Activated naive CD8-positive, alpha-beta T cell treated with anti-CD3 and anti-CD28 coated beads for 36 hours (primary cell): ENCODE results near the gene DPP10. TPM values are rescaled to one million over a fixed set of nuclear protein-coding genes. Genes with fewer than 3 reads are reported as not detected.

ENCODE experiments used
- DNase-seq: peaks from one replicate; pipeline ENCODE4 v3.0.0; 2021
- H3K27ac Mint-ChIP-seq: one replicate; pipeline ENCODE4 v1.8.0; 2022; ENCODE audit warnings: mild to moderate bottlenecking, moderate library complexity, mixed read lengths
- H3K27me3 Mint-ChIP-seq: one replicate; pipeline ENCODE4 v1.8.0; 2022; ENCODE audit warnings: mild to moderate bottlenecking, mixed read lengths
- H3K36me3 Mint-ChIP-seq: one replicate; pipeline ENCODE4 v1.8.0; 2021; ENCODE audit warnings: mild to moderate bottlenecking, mixed read lengths
- H3K4me1 Mint-ChIP-seq: one replicate; pipeline ENCODE4 v1.8.0; 2021; ENCODE audit warnings: mixed read lengths
- H3K4me3 Mint-ChIP-seq: one replicate; pipeline ENCODE4 v1.8.0; 2022; ENCODE audit warnings: mild to moderate bottlenecking, moderate library complexity, mixed read lengths
- H3K9me3 Mint-ChIP-seq: one replicate; pipeline ENCODE4 v1.8.0; 2022; ENCODE audit warnings: mixed read lengths
- total RNA-seq, 2 experiments: library from RNA; stranded (reverse); gene quantifications; one replicate each; pipeline ENCODE4 v1.2.3, GENCODE V29; 2021

The DPP10 gene
- total RNA-seq, 2 experiments from 2014 or later = not detected

GRCh38 chr2:115560666-115561065 lies 1118.2 kb downstream of the DPP10 start:
- no peak for DNase-seq
- Mint-ChIP-seq H3K36me3 (no peaks in the 10 kb centered on the region), H3K27ac (no peak overlapping the region), H3K9me3 (peaks cover 3% of the 10 kb centered on the region), H3K27me3 (no peaks in the 10 kb centered on the region), H3K4me1 (no peaks in the 10 kb centered on the region), H3K4me3 (no peak overlapping the region)

DNA sequence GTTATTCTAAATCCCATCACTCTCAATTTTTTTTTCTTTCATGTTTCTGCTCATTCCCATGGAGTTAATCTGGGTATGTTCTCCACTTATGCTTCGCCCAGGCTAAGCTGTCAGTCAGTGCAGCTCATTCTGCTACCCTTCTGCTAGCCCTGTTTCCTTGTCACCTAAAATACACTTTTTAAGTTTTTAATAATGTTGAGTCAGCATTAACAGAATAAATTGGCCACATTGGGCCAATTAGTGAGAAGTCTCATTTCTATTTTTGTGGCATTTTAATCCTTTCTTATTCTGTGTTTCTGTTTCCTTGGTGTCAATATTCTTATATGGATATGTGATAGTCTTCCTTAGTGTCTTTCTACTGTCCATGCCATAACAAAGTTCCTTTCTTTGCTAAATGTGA lies 1126.2 kb downstream of the DPP10 start:
- no peaks in the 10 kb centered on the region for H3K4me1 Mint-ChIP-seq
- H3K27ac Mint-ChIP-seq = no peak overlapping the region
- H3K36me3 Mint-ChIP-seq = no peaks in the 10 kb centered on the region
- no peak for DNase-seq
- H3K4me3 Mint-ChIP-seq = no peak overlapping the region
- no peaks in the 10 kb centered on the region for H3K27me3 Mint-ChIP-seq
- peaks cover 13% of the 10 kb centered on the region for H3K9me3 Mint-ChIP-seq

GRCh38 chr2:115569547-115569946 lies 1127.1 kb downstream of the DPP10 start:
- Mint-ChIP-seq H3K4me1 (no peaks in the 10 kb centered on the region), H3K27me3 (no peaks in the 10 kb centered on the region), H3K4me3 (no peak overlapping the region), H3K27ac (no peak overlapping the region), H3K9me3 (peaks cover 20% of the 10 kb centered on the region), H3K36me3 (no peaks in the 10 kb centered on the region)
- DNase-seq = no peak

DNA sequence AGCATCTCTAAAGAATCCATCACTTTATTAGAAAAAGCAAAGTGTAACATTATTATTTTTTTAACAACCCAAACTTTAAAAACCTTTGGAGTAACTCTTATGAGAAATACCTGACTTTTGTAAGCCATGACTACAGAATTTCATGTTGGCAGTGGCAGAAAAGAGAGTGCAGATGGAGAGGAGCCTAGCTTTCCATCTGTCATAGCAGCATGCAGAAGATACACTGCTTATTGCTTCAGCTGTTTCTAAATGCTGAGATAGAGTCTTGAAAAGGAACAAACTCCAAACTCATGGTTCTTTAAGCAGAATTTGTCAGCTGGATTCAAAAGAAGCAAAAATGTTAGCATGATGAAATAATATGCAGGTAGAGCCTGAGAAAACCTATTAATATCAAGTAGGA lies 1130.3 kb downstream of the DPP10 start:
- Mint-ChIP-seq H3K27me3 (no peaks in the 10 kb centered on the region), H3K9me3 (peaks cover 17% of the 10 kb centered on the region), H3K27ac (no peak overlapping the region), H3K4me1 (no peaks in the 10 kb centered on the region), H3K36me3 (no peaks in the 10 kb centered on the region), H3K4me3 (no peak overlapping the region)
- no peak for DNase-seq

- H3K36me3 Mint-ChIP-seq = no peaks in the 10 kb centered on the region
These were observed 1131.3 kb downstream of the DPP10 start for GRCh38 chr2:115573756-115574155.

DNA sequence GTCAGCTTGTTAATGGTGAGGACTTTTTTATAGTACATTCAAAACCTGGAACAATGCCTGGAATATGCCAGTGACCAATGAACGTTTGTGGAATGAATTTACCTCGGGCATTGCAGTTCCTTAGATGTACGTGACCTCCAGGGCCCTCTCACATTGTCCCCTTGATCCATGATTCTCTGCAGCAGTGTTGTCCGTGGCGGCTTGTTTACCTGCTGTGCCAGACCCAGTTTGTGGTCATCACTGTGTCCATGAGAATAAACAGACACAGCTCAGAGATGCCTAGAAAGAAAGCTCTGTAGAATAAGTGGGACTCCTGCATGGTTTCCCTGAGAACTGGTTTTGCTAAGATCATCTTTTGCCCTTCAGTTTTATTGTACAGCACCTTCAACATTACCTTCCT lies 1132.2 kb downstream of the DPP10 start:
- no peak for DNase-seq
- no peaks in the 10 kb centered on the region for H3K4me1 Mint-ChIP-seq
- no peaks in the 10 kb centered on the region for H3K36me3 Mint-ChIP-seq

More at GRCh38 chr2:115573756-115574155, 1131.3 kb downstream of the DPP10 start:
- H3K4me3 Mint-ChIP-seq = no peak overlapping the region
- H3K4me1 Mint-ChIP-seq = no peaks in the 10 kb centered on the region
- no peaks in the 10 kb centered on the region for H3K27me3 Mint-ChIP-seq
- H3K9me3 Mint-ChIP-seq = peaks cover 14% of the 10 kb centered on the region
- H3K27ac Mint-ChIP-seq = no peak overlapping the region
- no peak for DNase-seq

GRCh38 chr2:115580784-115581183 lies 1138.3 kb downstream of the DPP10 start:
- H3K36me3 Mint-ChIP-seq = no peaks in the 10 kb centered on the region
- no peak overlapping the region for H3K4me3 Mint-ChIP-seq
- no peak overlapping the region for H3K27ac Mint-ChIP-seq
- no peak for DNase-seq
- H3K27me3 Mint-ChIP-seq = no peaks in the 10 kb centered on the region
- peaks cover 8% of the 10 kb centered on the region for H3K9me3 Mint-ChIP-seq
- no peaks in the 10 kb centered on the region for H3K4me1 Mint-ChIP-seq

More for the DNA sequence above, 1132.2 kb downstream of the DPP10 start:
- Mint-ChIP-seq H3K4me3 (no peak overlapping the region), H3K9me3 (peaks cover 11% of the 10 kb centered on the region), H3K27me3 (no peaks in the 10 kb centered on the region), H3K27ac (no peak overlapping the region)

- Mint-ChIP-seq H3K9me3 (peaks cover 12% of the 10 kb centered on the region), H3K27me3 (no peaks in the 10 kb centered on the region), H3K36me3 (no peaks in the 10 kb centered on the region), H3K27ac (no peak overlapping the region), H3K4me3 (no peak overlapping the region), H3K4me1 (no peaks in the 10 kb centered on the region)
- no peak for DNase-seq
These were observed 1142.1 kb downstream of the DPP10 start for GRCh38 chr2:115584507-115584906.

DNA sequence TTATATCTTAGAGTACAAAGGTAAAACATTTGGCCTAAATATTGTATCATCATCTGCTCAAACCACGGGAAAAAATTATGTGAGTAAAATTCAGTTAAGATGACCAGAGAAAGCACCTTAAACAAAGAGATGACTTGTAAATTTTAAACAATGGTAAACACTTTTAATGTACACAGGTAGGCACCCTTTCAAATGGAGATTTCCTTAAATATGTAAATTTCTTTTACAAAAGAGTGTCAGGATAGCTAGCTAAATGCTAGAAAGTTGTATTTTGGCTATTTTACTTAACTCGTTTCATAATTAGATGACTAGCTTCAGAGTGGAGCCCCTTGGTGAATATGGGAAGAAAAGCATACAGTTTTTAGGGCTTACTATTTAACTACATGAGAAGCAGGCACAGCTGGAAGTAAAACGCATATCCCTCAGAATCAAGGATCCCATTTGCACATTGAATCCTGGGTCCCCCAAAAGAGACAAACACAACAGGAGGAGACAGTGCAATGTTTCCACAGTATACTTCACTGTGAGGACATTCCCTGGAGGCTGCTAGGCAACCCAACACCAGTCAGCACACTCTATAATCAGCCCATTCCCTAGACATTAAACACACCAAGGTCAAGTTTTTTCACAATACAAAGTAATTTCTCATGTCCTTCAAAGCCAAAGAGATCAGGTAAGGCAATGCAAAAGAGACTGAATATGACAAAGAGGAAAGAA lies 1154.4 kb downstream of the DPP10 start:
- no peaks in the 10 kb centered on the region for H3K27me3 Mint-ChIP-seq
- peaks cover 12% of the 10 kb centered on the region for H3K9me3 Mint-ChIP-seq
- no peak overlapping the region for H3K4me3 Mint-ChIP-seq
- H3K36me3 Mint-ChIP-seq = no peaks in the 10 kb centered on the region
- no peak for DNase-seq
- no peak overlapping the region for H3K27ac Mint-ChIP-seq
- H3K4me1 Mint-ChIP-seq = no peaks in the 10 kb centered on the region

- no peak for DNase-seq
- Mint-ChIP-seq H3K4me3 (no peak overlapping the region), H3K4me1 (no peaks in the 10 kb centered on the region), H3K27ac (no peak overlapping the region), H3K36me3 (no peaks in the 10 kb centered on the region), H3K27me3 (no peaks in the 10 kb centered on the region), H3K9me3 (peaks cover 3% of the 10 kb centered on the region)
These were observed 1160.8 kb downstream of the DPP10 start for GRCh38 chr2:115603285-115603684.

GRCh38 chr2:115606350-115606749 lies 1163.9 kb downstream of the DPP10 start:
- Mint-ChIP-seq H3K4me3 (no peak overlapping the region), H3K27me3 (no peaks in the 10 kb centered on the region), H3K9me3 (peaks cover 2% of the 10 kb centered on the region), H3K27ac (no peak overlapping the region), H3K4me1 (no peaks in the 10 kb centered on the region), H3K36me3 (no peaks in the 10 kb centered on the region)
- DNase-seq = no peak

DNA sequence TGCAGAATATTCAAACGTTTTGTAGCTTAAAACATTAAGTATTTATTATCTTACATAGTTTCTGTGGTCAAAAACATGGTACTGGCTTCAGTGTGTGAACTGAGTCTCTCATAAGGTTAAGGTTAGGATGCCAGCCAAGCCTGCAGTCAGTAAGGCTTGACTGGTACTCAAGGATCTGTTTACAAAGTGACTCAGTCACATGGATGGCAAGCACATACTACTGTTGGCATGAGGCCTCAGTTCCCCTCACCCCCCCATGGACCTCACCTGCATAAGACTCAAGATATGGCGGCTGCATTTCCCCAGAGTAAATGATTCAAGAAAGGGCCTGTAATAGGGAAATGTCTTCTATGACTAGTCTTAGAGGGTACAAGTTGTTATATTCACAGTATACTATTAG lies 1167.5 kb downstream of the DPP10 start:
- no peak overlapping the region for H3K4me3 Mint-ChIP-seq
- H3K27ac Mint-ChIP-seq = no peak overlapping the region
- DNase-seq = no peak
- no peaks in the 10 kb centered on the region for H3K4me1 Mint-ChIP-seq
- no peaks in the 10 kb centered on the region for H3K36me3 Mint-ChIP-seq
- H3K9me3 Mint-ChIP-seq = peaks cover 3% of the 10 kb centered on the region
- H3K27me3 Mint-ChIP-seq = no peaks in the 10 kb centered on the region

DNA sequence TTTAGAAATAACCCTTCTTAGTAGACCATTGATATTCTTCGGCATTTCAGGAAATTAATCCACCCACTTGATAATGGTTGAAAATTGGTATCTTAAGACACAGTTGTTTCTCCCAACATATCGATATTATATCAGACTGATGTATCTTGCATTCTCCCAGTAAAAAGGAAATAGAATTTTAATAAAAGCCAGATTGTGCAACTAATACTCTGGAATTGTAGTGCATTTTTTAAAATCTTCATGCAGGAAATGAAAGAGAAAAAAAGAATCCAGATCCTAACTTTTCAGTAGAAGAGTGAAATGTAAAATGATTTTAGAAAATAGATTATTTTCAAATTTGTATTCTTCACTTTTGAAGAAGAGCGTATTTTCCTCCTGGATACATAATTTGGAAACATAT lies 1168.4 kb downstream of the DPP10 start:
- peaks cover 3% of the 10 kb centered on the region for H3K9me3 Mint-ChIP-seq
- H3K27me3 Mint-ChIP-seq = no peaks in the 10 kb centered on the region
- H3K27ac Mint-ChIP-seq = no peak overlapping the region
- H3K4me1 Mint-ChIP-seq = no peaks in the 10 kb centered on the region
- no peak overlapping the region for H3K4me3 Mint-ChIP-seq
- no peaks in the 10 kb centered on the region for H3K36me3 Mint-ChIP-seq
- DNase-seq = no peak

DNA sequence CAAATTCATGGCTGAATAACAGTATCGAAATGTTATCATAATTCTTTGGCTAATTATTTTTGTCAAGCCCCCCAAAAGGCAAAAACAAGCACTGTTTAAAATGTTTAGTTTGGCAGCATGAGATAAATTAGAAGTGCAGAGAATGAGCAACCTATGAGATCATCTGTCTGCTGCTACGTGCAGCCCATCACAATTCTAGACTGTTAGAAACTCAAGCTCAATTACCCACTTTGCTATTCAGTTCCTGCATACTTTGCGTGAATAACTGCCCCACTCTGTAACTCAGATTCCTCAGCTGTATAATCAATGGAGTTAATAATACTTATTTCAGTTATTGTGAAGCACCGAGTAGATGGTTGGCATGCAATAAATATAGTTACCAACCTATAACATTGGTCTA lies 1181.9 kb downstream of the DPP10 start:
- Mint-ChIP-seq H3K27me3 (no peaks in the 10 kb centered on the region), H3K4me1 (no peaks in the 10 kb centered on the region), H3K36me3 (no peaks in the 10 kb centered on the region), H3K4me3 (no peak overlapping the region), H3K27ac (no peak overlapping the region), H3K9me3 (peaks cover 13% of the 10 kb centered on the region)
- DNase-seq = no peak

GRCh38 chr2:115634578-115634977 lies 1192.1 kb downstream of the DPP10 start:
- Mint-ChIP-seq H3K27ac (no peak overlapping the region), H3K9me3 (peaks cover 21% of the 10 kb centered on the region), H3K4me1 (no peaks in the 10 kb centered on the region), H3K36me3 (no peaks in the 10 kb centered on the region), H3K27me3 (no peaks in the 10 kb centered on the region), H3K4me3 (no peak overlapping the region)
- DNase-seq = no peak

GRCh38 chr2:115635430-115635829 lies 1193.0 kb downstream of the DPP10 start:
- H3K27ac Mint-ChIP-seq = no peak overlapping the region
- no peak for DNase-seq
- no peak overlapping the region for H3K4me3 Mint-ChIP-seq
- no peaks in the 10 kb centered on the region for H3K36me3 Mint-ChIP-seq
- H3K27me3 Mint-ChIP-seq = no peaks in the 10 kb centered on the region
- peaks cover 19% of the 10 kb centered on the region for H3K9me3 Mint-ChIP-seq
- no peaks in the 10 kb centered on the region for H3K4me1 Mint-ChIP-seq
